ENCODE measurements around the gene CLEC4M. TPM values are rescaled to one million over a fixed set of nuclear protein-coding genes. Genes with fewer than 3 reads are reported as not detected.

The CLEC4M gene, protein sequence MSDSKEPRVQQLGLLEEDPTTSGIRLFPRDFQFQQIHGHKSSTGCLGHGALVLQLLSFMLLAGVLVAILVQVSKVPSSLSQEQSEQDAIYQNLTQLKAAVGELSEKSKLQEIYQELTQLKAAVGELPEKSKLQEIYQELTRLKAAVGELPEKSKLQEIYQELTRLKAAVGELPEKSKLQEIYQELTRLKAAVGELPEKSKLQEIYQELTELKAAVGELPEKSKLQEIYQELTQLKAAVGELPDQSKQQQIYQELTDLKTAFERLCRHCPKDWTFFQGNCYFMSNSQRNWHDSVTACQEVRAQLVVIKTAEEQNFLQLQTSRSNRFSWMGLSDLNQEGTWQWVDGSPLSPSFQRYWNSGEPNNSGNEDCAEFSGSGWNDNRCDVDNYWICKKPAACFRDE
- total RNA-seq: not detected
- long read RNA-seq: 0 reads

DNA sequence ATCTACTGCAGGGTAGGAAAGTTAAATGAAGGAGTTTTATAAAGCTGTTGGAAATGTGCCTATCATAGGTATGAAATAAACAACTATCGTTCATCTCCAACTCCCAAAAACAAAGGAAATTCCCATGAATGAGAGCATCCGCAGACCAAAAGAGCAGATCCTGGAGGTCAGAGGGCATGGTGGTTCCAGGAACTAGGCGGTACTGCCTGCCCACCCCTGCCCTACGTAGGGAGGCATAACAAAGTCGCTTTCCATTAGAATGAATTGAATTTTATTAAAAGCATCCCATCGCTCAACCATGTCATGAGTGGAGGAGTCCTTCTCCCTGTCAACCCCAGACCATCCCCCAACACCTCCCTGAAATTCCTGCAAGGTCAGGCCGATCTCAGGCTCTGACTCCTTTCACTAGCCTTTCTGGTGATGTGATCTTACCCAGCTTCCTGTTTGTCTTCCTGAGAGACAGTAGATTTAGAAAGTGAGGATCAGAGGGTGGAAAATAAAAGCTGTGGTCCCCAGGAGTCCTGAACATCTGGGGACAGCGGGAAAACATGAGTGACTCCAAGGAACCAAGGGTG lies at the start of gene CLEC4M:
CLEC4M (plus strand) TSS at position 525 of the 575 bp plus-strand sequence; CDS start at position 549, 24 bp downstream.
- DNase-seq (no peak), ATAC-seq (no peak)
- intact Hi-C loops (cut with DNase I, micrococcal nuclease): no loop called here

DNA sequence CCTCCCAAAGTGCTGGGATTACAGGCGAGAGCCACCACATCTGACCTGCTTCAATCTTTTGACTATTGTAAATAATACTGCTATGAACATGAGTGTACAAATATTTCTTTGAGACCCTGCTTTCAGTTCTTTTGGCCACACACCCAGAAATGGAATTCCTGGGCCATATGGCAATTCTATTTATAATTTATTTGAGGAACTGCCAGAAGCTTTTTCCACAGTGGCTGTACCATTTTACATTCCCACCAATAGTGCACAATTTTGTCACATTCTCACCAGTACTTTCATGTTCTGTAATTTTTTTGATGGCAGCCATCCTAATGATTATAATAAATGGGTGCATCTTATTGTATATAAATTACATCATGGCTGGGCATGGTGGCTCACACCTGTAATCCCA lies 47.4 kb upstream of the CLEC4M start:
- intact Hi-C loops (cut with DNase I, micrococcal nuclease): no loop called here
- DNase-seq: no peak
- ATAC-seq: no peak

DNA sequence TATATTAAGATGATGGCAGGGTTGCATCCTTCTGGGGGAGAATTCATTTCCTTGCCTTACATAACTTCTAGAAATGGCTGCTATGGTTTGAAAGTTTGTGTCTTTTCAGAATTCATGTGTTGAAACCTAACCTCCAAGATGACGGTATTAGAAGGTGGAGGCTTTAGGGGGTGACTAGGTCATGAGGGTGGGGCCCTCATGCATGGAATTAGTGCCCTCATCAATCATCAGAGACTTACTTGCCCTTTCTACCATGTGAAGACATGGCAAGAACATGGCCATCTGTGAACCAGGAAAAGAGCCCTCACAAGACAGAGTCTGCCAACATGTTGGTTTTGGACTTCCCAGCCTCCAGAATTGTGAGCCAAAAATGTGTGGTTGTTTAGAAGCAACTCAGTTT lies 46.3 kb upstream of the CLEC4M start:
- intact Hi-C loops (cut with DNase I, micrococcal nuclease): no loop called here
- no peak for DNase-seq
- no peak for ATAC-seq

DNA sequence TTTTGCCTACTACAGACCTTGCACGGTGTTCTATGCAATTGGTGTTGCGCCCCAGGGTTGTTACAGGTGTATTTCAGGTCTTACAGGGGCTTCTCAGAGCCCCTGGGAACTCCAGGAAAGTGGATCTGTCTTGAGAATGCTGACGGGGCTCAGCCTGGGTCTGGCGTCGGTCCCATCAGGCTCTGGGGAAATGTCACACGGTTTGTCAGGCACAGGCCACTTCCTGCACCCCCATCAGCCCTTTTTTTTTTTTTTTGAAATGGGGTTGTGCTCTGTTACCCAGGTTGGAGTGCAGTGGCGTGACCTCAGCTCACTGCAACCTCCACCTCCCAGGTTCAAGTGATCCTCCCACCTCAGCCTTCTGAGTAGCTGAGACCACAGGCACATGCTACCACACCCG lies 44.4 kb upstream of the CLEC4M start:
- ATAC-seq: no peak
- DNase-seq: no peak
- intact Hi-C loops (cut with DNase I, micrococcal nuclease): no loop called here

DNA sequence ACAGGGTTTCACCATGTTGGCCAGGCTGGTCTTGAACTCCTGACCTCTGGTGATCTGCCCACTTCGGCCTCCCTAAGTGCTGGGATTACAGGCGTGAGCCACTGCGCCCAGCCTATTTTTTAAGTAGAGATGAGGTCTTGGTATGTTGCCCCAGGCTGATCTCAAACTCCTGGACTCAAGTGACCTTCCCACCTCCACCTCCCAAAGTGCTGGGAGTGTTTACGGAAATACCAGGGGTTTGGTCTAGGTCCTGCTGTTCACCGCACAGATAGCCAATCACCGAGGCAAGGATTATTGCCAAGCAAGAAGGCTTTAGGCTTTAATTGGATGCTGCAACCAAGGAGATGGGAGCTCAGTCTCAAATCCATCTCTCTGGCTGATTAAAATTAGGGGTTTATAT lies 42.7 kb upstream of the CLEC4M start:
- ATAC-seq (no peak), DNase-seq (no peak)
- intact Hi-C loops (cut with DNase I, micrococcal nuclease): no loop called here

DNA sequence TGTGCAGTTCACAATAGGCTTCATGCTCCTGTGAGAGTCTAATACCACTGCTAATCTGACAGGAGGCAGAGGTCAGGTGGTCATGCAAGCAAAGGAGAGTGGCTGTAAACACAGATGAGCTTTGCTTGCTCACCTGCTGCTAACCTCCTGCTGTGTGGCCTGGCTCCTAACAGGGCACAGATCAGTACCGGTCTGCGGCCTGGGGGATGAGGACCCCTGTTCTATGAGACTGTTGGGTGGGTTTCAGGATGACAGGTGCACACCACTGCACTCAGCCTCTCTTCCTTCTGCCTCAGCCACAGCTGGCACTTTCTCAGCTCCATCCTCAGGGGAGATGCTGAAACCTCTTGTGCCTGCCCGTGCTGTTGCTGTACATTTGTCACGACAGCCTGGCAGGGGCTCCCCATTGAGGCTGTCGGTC lies 40.8 kb upstream of the CLEC4M start:
- ATAC-seq (no peak), DNase-seq (no peak)
- intact Hi-C loops (cut with DNase I, micrococcal nuclease): no loop called here

DNA sequence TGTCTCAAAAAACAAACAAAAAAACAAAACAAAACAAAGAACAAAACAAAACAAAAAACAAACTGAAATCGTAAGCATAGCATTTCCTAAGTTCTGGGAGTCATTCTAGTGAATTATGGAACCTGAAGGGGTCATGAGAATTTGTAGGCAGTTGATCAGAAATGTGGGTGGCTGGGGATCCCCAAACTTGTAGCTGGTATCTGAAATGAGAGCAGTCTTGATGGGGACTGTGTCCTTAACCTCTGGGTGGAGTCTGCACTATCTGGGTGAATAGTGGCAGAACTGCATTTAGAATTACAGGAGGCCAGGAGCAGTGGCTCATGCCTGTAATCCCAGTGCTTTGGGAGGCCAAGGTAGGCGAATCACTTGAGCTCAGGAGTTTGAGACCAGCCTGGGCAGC lies 37.3 kb upstream of the CLEC4M start:
- intact Hi-C loops (cut with DNase I, micrococcal nuclease): no loop called here
- ATAC-seq (no peak), DNase-seq (no peak)

DNA sequence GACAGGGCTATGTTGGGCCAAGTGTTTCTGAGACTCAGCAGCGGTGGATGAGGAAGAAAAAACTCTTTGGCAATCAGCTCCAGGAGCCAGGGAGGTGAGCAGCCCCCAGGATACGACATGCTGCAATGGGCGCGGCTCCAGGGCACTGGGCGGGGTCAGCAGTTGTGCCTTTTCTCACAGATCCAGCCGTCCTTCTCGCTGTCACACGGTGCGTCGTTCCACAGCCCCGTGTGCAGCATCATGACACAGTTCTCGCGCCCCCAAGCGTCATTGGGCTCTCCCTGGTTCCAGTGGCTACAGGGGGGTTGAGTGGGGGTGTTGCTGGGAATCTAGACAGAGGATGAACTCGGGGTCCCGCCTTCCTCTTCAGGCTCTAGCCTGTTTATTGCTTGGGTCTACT lies 33.8 kb upstream of the CLEC4M start:
- DNase-seq (no peak), ATAC-seq (no peak)
- intact Hi-C loops (cut with DNase I, micrococcal nuclease): no loop called here

DNA sequence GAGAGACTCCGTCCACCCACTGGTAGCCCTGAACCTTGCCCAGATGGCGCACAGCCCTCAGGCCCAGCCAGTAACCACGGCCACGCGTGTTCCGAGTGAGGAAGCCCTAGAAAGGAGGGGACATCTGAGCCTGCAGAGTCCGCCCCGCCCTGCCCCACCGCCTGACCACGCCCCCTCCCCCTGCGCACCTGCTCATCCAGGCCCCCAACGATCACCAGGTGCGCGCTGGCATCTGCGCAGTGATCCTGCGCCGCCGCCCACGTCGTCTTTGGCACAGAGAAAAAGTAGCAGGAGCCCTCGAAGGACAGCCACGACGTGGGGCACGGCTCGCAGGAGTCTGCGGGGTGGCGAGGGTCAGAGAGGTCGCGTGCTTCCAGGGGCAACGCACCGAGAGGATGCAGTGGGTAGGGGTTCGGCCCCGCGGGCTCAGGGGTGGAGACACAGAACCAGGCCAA lies 33.2 kb upstream of the CLEC4M start:
- no peak for DNase-seq
- intact Hi-C loops (cut with DNase I, micrococcal nuclease): no loop called here
- ATAC-seq: no peak

DNA sequence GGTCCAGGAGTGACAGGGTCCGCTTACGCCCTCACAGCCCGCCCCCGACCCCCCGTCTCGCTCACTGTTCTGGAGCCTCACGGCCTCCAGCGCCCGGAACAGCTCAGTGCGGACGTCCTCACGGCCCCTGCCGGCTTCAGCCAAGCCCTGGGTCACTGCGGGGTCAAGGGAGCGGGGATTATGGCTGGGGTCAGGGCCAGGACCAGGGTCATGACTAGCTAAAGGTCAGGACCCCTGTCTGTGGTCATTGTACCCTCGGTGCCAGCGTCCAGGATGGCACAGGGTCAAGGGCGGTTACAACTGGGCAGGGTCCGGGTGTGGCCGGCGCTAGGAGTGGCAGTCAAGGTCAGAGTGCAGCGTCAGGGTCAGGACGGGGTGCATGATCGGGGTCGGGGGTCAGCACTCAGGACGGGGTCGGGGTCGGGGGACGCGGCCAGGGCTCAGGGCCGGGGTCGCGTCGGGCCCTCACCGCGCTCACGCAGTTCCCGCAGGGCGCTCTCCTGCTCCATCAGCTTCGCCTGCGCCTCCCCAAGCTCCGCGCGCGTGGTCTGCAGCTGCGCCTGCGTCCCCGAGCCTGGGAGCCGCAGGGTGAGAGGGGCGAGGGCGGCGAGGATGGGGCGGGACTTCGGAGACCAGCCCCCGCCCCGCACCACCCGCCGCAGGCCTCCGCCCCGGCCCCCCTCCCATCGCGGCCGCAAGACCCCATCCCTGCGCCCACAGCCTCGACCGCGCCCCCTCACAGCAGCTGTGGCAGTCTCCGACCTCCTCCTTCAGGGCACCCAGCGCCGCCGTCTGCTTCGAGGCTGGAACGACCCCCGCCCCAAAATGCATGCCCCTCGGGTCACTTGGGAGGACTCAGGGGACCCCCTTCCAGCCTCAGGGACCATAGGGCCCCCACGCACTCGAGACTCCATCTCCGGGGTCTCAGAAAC lies 32.5 kb upstream of the CLEC4M start:
- ATAC-seq: no peak
- intact Hi-C loops (cut with DNase I, micrococcal nuclease): no loop called here
- no peak for DNase-seq

DNA sequence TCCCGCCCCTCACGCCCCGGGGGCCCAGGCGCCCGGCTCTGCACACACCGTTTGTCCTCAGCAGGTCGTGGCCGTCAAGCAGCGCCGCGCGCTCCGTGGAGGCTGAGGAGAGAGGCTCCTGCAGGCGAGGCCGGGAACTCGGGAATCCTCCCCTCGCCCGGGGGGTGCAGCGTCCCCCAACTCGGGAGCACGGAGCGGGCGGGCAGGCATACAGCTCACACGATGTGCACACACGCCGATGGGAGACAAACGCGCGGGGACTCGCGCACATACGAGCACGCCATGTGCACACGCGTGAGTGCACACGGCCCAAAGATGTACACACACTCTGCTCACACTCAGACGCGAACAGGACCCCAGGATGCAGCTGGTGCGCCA lies 31.8 kb upstream of the CLEC4M start:
- ATAC-seq (no peak), DNase-seq (no peak)
- intact Hi-C loops (cut with DNase I, micrococcal nuclease): no loop called here

DNA sequence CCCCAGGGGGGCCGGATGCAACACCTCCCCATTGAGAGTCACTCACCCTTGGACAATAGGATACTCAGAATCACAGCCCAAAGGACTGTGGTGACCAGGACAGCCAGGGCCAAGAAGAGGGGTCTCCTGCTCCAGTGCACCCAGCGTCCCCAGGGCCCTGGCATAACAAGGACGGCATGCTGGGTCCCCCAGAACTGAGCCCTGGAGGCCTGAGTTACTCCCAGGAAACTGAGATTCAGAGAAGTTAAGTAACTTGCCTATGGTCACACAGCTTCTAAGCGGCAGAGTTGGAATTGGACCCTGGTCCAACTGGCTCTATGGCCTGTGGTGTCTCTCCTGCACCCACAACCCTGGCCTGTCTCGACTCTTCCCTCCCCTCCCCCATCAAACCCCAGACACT lies 31.4 kb upstream of the CLEC4M start:
- DNase-seq (no peak), ATAC-seq (no peak)
- intact Hi-C loops (cut with DNase I, micrococcal nuclease): no loop called here

DNA sequence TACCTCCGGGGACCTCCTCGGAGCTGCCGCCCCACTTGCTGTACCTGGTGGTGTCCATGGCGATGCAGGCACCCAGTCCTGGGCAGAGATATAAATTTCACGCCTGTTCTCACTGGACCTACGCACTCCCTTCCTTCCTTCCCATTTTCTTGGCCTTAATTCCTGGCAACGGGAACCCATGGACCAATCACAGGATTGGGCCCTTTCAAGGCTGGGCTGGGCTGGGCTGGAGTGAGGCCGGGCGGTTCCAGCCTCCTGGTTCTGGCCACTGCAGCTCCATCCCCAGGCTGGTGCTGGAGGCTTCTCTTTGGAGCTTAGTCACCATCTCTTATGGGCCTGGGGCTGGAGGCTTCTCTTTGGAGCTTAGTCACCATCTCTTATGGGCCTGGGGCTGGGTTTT lies 31.0 kb upstream of the CLEC4M start, which contains the start of gene CLEC4G:
CLEC4G (minus strand) TSS at position 66 of the 400 bp plus-strand sequence; CDS start at position 58, 8 bp downstream.
- DNase-seq: no peak
- no peak for ATAC-seq

DNA sequence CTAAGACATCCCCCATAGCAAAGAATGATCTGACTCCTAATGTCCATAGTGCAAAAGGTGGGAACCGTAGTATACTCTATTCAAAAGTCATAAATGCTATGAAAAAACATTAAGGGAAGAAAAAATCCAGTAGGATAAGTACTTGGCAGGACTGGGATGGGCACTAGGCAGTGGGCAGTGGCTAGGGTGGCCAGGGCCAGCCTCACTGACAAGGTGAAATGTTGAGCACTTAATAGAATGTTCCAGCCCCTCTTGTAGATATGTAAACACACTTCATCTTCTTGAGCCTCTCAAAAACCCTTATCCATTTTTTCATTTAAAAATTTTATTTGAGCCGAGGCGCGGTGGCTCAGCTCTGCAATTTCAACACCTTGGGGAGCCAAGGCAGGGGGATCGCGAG lies 29.7 kb upstream of the CLEC4M start:
- ATAC-seq: no peak
- intact Hi-C loops (cut with DNase I, micrococcal nuclease): no loop called here

More for the DNA sequence above, 31.0 kb upstream of the CLEC4M start, which contains the start of gene CLEC4G:
- intact Hi-C loops (cut with DNase I, micrococcal nuclease): no loop called here

DNA sequence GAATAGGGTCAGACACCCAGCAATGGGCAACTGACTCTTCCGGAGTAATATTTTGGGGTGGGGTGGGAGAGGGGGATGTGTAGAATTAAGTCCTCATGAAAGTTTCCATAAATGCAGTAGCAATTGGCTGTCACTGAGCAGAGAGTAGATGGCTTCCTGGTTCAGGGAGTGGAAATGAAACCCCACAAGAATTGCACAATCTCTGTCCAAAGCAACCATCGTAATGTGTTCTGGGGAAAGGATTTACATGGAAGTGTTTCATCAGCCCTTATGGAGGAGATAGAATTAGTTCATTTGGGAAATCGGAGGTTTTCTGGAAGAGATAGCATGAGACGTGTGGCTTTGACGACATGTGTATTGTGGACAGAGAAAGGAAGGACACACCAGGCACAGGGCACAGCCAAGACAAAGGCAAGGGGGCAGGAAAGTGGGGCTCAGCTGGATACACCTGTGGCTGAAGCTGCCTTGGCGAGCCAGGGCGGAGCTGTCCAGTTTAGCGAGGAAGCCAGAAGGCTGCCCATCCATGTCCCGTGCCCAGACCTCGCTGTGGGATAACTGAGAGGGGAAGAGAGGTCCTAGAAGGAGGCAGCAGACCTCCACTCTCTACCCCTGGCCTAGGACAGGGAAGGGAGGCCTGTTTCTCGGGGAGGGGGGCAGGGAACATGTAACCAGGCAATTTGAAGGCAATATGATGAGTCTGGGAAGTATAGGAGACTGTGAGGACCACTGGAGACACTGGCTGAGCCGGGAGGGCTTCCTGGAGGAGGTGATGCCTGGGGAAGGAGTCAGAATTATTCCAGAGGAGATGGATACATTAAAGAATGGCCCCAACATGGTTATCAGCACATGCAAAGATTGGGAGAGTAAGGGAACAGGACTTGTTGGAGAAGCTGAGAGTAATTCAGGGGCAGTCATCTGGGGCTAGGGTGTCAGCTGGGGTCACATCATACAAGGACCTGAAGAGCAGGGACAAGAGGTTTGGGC lies 28.5 kb upstream of the CLEC4M start:
- ATAC-seq (no peak), DNase-seq (no peak)
- intact Hi-C loops (cut with DNase I, micrococcal nuclease): no loop called here

More for the DNA sequence above, 29.7 kb upstream of the CLEC4M start:
- no peak for DNase-seq

DNA sequence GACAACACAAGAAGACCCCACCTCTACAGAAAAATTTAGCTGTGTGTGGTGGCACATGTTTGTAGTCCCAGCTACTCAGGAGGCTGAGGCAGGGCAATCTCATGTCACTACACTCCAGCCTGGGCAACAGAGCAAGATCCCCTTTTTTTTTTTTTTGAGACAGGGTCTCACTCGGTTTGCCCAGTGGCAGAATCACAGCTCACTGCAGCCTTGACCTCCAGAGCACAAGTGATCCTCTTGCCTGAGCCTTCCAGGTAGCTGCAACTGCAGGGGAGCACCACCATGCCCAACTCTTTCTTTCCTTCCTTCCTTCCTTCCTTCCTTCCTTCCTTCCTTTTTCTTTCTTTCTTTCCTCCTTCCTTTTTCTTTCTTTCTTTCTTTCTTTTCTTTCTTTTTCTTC lies 26.9 kb upstream of the CLEC4M start:
- DNase-seq: no peak
- no peak for ATAC-seq
- intact Hi-C loops (cut with DNase I, micrococcal nuclease): no loop called here

DNA sequence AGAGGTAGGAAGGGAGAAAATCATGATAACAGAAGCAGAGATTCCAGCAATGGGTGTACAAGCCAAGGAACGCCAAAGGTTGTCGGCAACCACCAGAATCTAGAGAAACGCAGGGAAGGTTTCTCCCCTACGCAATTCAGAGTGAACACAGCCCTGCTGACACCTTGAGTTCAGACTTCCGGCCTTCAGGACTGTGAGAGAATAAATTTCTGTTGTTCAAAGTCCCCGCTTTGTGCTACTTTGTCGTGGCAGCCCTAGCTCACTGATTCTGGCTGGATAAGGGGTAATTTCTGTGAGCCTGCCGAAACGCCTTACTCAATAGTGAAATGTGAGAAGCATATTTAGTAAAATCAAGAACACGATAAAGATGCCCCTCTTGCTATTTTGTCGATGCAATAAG lies 25.8 kb upstream of the CLEC4M start:
- intact Hi-C loops (cut with DNase I, micrococcal nuclease): no loop called here
- ATAC-seq (no peak), DNase-seq (no peak)

DNA sequence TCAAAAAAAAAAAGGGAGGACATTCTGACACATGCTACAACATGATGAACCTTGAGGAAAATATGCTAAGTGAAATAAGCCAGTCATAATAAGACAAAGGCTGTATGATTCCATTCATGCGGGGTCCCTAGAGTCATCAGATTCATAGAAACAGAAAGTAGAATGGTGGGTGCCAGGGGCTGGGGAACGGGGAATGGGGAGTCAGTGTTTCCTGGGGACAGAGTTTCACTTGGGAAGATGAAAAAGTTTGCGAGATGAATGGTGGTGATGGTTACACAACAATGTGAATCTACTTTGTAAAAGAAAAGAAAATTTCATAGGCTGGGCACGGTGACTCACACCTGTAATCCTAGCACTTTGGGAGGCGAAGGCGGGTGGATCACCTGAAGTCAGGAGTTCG lies 25.0 kb upstream of the CLEC4M start:
- ATAC-seq: no peak
- DNase-seq: no peak
- intact Hi-C loops (cut with DNase I, micrococcal nuclease): no loop called here

Data from left colon (tissue), 2 donors.